Measurements from ENCODE around the gene CTSC.

Gene CTSC

GRCh38 chr11:88315015-88315414 lies 22.5 kb downstream of the CTSC start:
- no peak for DNase-seq

DNA sequence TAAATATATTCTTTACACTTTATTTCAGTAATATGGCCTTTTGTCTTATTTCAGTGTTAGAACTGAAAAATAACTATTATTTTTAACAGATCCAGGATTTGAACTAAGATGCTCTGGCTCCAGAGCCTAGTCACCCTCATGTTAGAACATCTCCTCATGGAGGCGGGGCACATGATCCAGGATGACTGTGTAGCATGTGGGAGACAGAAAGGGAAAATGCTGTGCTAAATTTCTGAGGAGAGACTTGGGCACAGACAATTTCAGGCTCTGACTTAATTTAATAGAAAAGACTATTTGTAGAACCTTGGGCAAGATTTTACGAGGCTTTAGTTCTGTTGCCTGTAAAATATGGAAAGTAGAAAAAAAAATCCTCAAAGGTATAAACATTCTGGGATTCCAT lies 24.1 kb downstream of the CTSC start:
- no peak for DNase-seq

DNA sequence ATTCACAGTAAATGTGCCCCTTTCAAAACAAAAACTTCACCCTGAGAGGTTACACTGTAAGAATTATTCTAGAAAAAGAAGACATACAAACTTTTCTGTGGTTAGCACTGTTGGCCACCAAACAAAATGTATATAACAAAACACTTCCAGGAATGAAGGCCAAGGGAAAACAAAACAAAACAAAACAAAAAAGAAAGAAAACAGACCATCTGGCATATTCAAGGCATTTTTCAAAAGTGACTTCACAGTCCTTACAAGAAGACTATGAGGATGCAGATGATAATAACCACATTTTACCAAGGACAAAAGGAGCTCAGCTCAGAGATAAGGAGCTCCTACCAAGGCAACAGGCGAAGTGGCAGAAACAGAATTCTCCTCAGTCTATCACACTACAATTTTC lies 24.9 kb downstream of the CTSC start:
- DNase-seq: no peak

GRCh38 chr11:88310246-88310645 lies 27.3 kb downstream of the CTSC start:
- no peak for DNase-seq

DNA sequence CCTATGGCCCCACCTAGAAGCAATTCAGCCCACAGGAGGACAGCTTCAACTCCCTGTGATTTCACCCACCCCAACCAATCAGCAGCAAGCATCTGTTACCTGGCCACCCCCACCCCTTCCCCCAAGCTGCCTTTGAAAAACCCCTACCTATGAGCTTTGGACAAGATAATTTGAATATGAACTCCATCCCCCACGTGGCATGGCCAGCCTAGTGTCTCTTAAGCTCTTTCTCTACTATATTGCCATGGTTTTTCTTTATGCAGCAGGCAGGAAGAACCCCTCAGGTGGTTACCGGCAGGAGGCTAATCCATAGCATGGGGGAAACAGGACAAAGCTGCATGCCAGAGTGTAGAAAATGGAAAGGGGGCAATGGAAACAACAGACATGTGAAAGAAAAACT lies 29.0 kb downstream of the CTSC start:
- DNase-seq: no peak

GRCh38 chr11:88307749-88308425 lies 29.6 kb downstream of the CTSC start:
- no peak for DNase-seq

DNA sequence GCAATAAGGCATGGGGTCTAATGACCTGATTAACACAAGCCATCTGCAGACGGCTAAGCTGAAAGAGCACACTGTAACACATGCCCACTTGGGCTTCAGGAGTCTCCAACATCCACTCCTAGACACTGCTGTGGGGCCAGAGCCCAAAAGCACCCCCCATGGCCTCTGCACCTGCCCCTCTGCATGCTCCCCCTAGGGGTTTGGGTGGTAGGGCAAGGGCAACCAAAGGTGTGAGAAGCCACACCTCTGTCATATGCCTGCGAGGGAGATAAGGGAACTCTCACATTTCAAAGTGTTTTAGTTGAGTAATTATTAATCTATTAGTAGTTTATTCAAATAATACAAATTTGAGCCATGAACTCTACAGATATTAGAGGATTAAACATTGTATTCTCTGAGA lies 30.8 kb downstream of the CTSC start:
- no peak for DNase-seq

DNA sequence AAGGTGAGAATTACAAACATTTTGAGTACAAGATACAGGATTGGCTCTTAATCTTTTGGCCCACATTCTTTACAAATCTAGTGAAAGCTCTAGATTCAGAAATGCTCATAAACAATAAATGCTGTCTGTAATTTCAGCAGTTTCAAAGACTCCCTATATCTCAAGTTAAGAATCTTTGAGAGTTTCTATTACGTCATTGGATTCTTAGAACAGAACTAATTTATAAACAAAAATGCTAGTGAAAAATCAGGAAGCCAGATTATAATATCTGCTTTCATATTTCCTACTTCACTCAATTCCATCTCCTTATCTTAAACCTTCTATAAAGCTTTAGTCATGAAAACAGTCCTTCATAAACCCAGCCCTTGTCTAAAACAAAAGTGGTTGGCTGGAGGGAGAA lies 32.1 kb downstream of the CTSC start:
- DNase-seq: no peak

- no peak for DNase-seq
Observed at GRCh38 chr11:88304352-88304751, 33.2 kb downstream of the CTSC start.

DNA sequence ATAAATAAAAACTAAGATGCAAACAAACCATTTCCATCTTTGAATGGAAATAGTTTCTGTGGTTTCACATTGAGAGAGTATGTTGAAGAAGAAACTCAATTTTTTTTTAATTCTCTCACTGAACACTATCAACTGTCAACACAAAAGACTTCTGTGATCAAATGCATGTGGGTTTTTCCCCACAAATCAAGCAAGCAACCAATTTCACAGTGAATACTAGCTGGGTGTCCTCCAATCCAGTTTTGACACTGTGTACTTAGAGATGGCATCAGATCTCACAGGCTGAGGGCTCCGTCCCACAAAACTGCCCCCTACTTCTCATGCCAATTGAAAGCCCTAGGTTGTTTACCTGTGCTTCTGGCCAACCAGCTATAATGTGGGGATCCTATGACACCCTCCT lies 34.5 kb downstream of the CTSC start:
- DNase-seq: no peak

DNA sequence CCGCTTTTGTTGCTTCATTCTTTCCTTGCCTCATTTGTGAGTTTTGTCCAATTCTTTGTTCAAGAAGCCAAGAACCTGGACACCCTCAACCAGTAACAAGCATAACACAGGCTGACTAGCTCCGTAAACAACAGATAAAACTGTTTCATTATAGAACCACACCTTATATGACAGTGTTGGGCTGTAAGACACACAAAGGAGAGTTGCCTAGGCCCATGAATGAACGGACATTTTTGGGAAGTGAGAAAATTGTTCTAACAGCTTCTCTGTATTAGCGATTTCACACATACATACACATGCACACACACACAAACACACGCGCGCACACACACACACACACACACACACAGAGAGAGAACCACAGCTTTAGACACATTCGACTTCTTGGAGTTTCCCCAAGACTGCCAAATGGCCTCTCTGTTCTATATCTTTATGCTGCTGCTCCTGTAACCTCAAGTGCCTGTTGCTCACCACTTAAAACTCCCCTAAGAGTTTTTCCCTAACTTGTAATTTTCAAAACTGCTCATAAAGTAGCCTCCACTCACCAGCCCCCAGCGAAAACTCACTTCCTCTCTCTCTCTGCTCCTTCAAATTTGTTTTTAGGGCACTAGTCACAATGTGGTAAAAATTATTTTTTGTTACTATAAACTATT lies 35.9 kb downstream of the CTSC start:
- DNase-seq: no peak

- DNase-seq: no peak
Observed at GRCh38 chr11:88300888-88301487, 36.5 kb downstream of the CTSC start.

DNA sequence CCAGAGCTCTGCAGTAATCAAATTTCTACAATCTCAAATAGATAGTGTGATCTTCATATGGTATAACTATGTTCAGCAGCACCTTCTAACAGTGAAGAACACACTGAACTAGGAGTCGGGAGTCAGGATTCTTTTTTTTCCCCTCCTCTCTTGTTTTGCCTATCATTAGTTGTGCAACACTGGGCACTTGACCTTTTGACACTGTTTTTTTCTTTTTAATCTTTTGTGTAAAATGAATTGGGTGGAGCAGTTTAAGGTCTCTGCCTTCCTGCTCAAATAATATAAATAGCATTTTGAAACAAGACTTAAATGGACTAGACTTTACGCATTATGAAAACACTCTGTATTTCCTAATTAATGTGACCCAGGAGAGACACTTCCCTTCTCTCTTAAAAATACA lies 39.7 kb downstream of the CTSC start:
- DNase-seq: no peak

- DNase-seq: no peak
Observed at GRCh38 chr11:88297421-88297820, 40.1 kb downstream of the CTSC start.

- no peak for DNase-seq
Observed at GRCh38 chr11:88295028-88295427, 42.5 kb downstream of the CTSC start.

DNA sequence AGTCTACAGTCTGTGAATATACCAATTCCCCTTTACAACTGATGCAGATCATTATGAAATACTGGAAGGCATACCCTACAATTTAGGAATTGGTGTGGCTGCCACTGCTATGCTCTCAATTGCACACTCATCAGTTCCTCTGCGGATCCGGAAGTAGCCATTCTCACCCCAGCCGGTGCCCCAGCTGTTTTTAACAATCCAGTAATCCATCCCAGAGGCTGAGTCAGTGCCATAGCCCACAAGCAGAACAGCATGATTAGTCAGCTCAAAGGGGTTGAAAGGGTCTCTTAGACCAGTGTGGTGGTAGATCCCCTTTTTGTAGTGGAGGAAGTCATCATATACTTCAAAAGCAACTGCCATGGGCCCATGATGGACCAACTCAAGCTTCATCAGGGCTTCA lies 43.6 kb downstream of the CTSC start:
- DNase-seq: no peak

DNA sequence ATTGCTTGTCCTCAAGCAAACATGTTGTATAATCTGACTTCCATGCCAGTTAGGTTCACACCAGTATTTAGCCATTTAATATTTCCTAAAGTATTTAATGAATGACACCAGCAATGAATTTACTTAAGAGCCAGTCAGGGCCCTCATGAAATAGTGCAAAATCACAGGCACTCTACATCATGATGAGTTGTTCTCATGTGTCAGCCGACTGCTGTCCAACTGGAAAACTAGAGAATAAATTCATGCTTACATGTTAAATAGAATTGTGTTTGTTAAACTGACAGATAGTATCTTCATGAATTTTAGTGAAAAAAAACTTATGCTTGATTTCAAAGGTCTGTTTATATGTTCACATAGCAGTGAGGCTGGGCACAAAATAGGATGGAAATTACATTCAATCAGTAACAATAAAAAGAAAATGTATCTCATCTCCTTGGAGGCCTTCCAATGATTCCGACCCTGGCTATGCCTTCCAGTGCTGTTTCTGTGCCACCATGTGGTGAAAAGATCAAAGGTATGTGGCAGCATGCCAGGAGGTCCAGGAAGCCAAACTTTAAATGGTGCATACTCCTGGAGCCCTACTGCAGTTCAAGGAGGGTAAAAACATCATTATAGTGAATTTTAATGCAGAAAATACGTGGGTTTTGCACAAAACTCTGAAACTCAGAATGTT lies 45.2 kb downstream of the CTSC start:
- no peak for DNase-seq

DNA sequence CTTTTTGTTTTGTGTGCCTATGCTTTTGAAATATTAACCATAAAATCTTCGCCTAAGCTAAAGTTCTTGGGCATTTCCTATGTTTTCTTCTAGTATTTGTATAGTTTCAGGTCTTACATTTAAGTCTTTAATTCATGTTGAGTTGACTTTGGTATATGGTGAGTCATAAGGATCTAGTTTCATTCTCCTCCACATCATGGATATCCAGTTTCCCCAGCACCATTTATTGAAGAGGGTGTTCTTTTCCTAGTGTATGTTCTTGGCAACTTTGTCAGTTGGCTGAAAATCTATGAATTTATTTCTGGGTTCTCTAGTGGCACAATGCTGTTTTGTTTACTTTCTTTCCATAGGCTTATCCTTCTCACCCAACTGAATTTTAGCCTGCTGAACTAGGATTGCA lies 49.0 kb downstream of the CTSC start:
- DNase-seq: no peak

- no peak for DNase-seq
Observed at GRCh38 chr11:88284336-88285050, 53.0 kb downstream of the CTSC start.

DNA sequence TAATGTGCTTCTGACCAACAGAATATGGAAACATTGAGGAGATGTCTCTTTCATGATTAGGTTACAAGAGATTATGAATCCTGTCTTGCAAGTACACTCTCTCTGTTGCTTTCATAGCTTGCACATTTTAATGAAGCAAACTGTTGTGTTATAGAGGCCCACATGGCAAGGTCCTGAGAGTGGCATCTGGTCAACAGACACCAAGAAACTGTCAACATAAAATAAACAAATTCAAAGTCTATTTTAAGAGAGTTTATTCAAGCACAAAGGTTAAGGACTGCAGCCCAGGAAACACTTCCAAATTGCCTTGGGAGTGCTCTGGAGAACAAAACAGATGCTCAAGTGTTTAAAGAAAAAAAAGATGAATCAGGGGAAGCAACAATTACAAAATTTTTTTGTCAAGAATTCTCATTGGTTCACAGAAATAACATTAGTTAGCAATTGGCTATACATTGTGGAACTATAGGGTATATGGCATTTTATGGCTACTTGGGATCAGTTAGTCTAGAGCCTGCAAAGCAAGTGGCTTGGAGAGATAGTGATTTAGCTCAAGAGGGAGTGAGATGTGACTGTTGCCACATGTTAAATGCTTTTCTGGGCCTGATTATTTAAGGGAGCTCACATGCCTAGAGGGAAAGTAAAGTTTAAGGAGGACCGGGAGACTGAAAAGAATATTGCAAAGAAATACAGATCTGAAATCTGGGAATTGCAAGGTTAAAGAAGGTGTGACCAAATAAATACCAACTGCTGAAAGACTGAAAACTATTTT lies 54.6 kb downstream of the CTSC start:
- no peak for DNase-seq

DNA sequence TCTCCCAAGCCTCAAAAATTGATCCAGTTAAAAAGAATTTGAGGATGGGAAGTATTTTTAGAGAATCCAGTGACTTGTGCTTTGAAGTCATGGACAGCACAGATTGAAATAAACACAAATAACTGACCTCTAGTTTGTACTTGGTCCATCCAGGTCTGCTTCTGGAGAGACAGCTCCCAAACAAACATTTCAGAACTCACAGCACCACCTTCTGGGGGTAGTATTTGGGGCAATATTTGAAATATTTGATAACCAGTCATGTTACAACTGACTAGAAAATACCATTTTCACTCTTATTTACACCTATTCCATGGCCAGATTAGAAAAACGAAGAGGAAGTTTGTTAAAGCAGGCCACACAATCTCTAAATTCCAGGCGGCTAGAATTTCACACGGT lies 56.2 kb downstream of the CTSC start:
- DNase-seq: no peak

- DNase-seq: no peak
Observed at GRCh38 chr11:88280673-88281316, 56.7 kb downstream of the CTSC start.

Data from NCI-H187 treated with DMSO at 0.1 percent for 48 hours (cell line).